Activated T-cell treated with anti-CD3 and anti-CD28 coated beads for 24 hours (primary cell): ENCODE results near the gene PTOV1.

Source experiments
- DNase-seq: peaks from one replicate; pipeline ENCODE4 v3.0.0-alpha.2; 2020; ENCODE audit warnings: low read depth

PTOV1 gene

GRCh38 chr19:49859682-49860335 is 8.8 kb downstream of the PTOV1 start:
- DNase-seq = no peak

- no peak for DNase-seq
Measured at GRCh38 chr19:49860336-49861102, 9.6 kb downstream of the PTOV1 start.

GRCh38 chr19:49861107-49861506 is 10.1 kb downstream of the PTOV1 start:
- DNase-seq = no peak

GRCh38 chr19:49861541-49862378 is 10.8 kb downstream of the PTOV1 start:
- no peak for DNase-seq

GRCh38 chr19:49862391-49863253 is 11.7 kb downstream of the PTOV1 start:
- no peak for DNase-seq

GRCh38 chr19:49863254-49863934 is 12.4 kb downstream of the PTOV1 start:
- DNase-seq = no peak

- no peak for DNase-seq
Measured at GRCh38 chr19:49863935-49864320, 13.0 kb downstream of the PTOV1 start.

- no peak for DNase-seq
Measured at GRCh38 chr19:49864890-49865289, 13.9 kb downstream of the PTOV1 start.

GRCh38 chr19:49866933-49867782 is 16.2 kb downstream of the PTOV1 start, which contains the start of gene PNKP:
PNKP (minus strand) TSS chr19:49867576; CDS start chr19:49867204, 372 bp downstream.
- peak; percentile 86 for DNase-seq

- DNase-seq = no peak
Measured at GRCh38 chr19:49869009-49869483, 18.1 kb downstream of the PTOV1 start.

GRCh38 chr19:49869484-49870308 is 18.7 kb downstream of the PTOV1 start:
- DNase-seq = peak; percentile 89

- no peak for DNase-seq
Measured at GRCh38 chr19:49870309-49870901, 19.4 kb downstream of the PTOV1 start.

GRCh38 chr19:49871349-49871985 is 20.5 kb downstream of the PTOV1 start:
- DNase-seq = no peak

GRCh38 chr19:49872245-49873128 is 21.5 kb downstream of the PTOV1 start:
- no peak for DNase-seq

GRCh38 chr19:49873129-49873521 is 22.2 kb downstream of the PTOV1 start:
- no peak for DNase-seq

- DNase-seq = no peak
Measured at GRCh38 chr19:49873834-49874233, 22.9 kb downstream of the PTOV1 start.

- DNase-seq = no peak
Measured at GRCh38 chr19:49874503-49875157, 23.7 kb downstream of the PTOV1 start.
